Colonic mucosa (tissue), 4 donors: Measurements from ENCODE around the gene NID1. TPM values are rescaled to one million over a fixed set of nuclear protein-coding genes. Genes with fewer than 3 reads are reported as not detected.

ENCODE experiments used
- DNase-seq: peaks from one replicate; pipeline ENCODE4 v3.0.0-alpha.2; 2020
- H3K27ac ChIP-seq: fragments of 200-600 bp; one replicate; pipeline ENCODE4 v1.8.0; 2021
- H3K27me3 ChIP-seq: fragments of 200-600 bp; one replicate; pipeline ENCODE4 v1.8.0; 2021
- H3K36me3 ChIP-seq: fragments of 200-600 bp; one replicate; pipeline ENCODE4 v1.8.0; 2021
- H3K4me1 ChIP-seq: fragments of 200-600 bp; one replicate; pipeline ENCODE4 v1.8.0; 2021; ENCODE audit warnings: mild to moderate bottlenecking
- H3K4me3 ChIP-seq: fragments of 200-600 bp; one replicate; pipeline ENCODE4 v1.8.0; 2021
- H3K9ac ChIP-seq, 2 donors: one replicate each; pipeline ENCODE4 v1.7.0; 2013; ENCODE audit warnings: control low read depth in 2 of 2, low read depth in 2 of 2, low read length in 2 of 2
- H3K9me3 ChIP-seq: fragments of 200-600 bp; one replicate; pipeline ENCODE4 v1.8.0; 2021
- CTCF ChIP-seq: fragments of 200-600 bp; IDR thresholded peaks from one replicate; pipeline ENCODE4 v1.8.0; 2022; ENCODE audit warnings: antibody characterized with exemption, mild to moderate bottlenecking
- intact Hi-C: fragments of 100-400 bp; cut with DNase I; formaldehyde crosslinking; loops from one replicate; pipeline ENCODE4 v1.14.1; 2022
- total RNA-seq, 2 donors: library from RNA; stranded (reverse); fragmentation: NEBNext Ultra II Directional in 1 of 2; extraction: Animal tissue kit (Norgen Biotek cat#: 25700) in 1 of 2; gene quantifications; one replicate each; pipeline ENCODE4 v1.2.1, GENCODE V29; 2021
- donor health status: healthy.
- donor health status: DM: no; HTN: no; CAD: no.
- donor health status: DM: no; HTN: no; CAD: no.

The NID1 gene
- total RNA-seq, 2 donors from 2014 or later: 8.8 to 25.5 TPM

GRCh38 chr1:236035681-236036101 is 29.2 kb downstream of the NID1 start:
- Histone ChIP-seq H3K27ac (no peak overlapping the region), H3K9ac (no peak overlapping the region), H3K9me3 (no peaks in the 10 kb centered on the region), H3K36me3 (no peaks in the 10 kb centered on the region), H3K4me3 (no peak overlapping the region), H3K4me1 (no peaks in the 10 kb centered on the region), H3K27me3 (no peaks in the 10 kb centered on the region)
- no peak for DNase-seq
- intact Hi-C loops: no loop called here
- TF ChIP-seq CTCF: no peak

GRCh38 chr1:236033336-236033735 is 31.6 kb downstream of the NID1 start:
- Histone ChIP-seq H3K4me1 (no peaks in the 10 kb centered on the region), H3K9me3 (no peaks in the 10 kb centered on the region), H3K27ac (no peak overlapping the region), H3K36me3 (no peaks in the 10 kb centered on the region), H3K4me3 (no peak overlapping the region), H3K27me3 (no peaks in the 10 kb centered on the region), H3K9ac (no peak overlapping the region)
- TF ChIP-seq CTCF: no peak
- DNase-seq: no peak
- intact Hi-C loops: no loop called here

- Histone ChIP-seq H3K9me3 (no peaks in the 10 kb centered on the region), H3K4me1 (no peaks in the 10 kb centered on the region), H3K27ac (no peak overlapping the region), H3K27me3 (no peaks in the 10 kb centered on the region), H3K9ac (no peak overlapping the region), H3K4me3 (no peak overlapping the region), H3K36me3 (no peaks in the 10 kb centered on the region)
- no peak for DNase-seq
- no peak for TF ChIP-seq CTCF
- intact Hi-C loops: no loop called here
These were observed 34.4 kb downstream of the NID1 start for GRCh38 chr1:236030534-236030933.

GRCh38 chr1:236029428-236029940 is 35.4 kb downstream of the NID1 start:
- no peak for DNase-seq
- TF ChIP-seq CTCF: no peak
- Histone ChIP-seq H3K9ac (no peak overlapping the region), H3K27ac (no peak overlapping the region), H3K4me1 (no peaks in the 10 kb centered on the region), H3K9me3 (no peaks in the 10 kb centered on the region), H3K4me3 (no peak overlapping the region), H3K27me3 (no peaks in the 10 kb centered on the region), H3K36me3 (no peaks in the 10 kb centered on the region)
- intact Hi-C loops: no loop called here

GRCh38 chr1:236027104-236027503 is 37.8 kb downstream of the NID1 start:
- intact Hi-C loops: no loop called here
- no peak overlapping the region for H3K27ac ChIP-seq
- H3K4me1 ChIP-seq: no peaks in the 10 kb centered on the region
- no peaks in the 10 kb centered on the region for H3K27me3 ChIP-seq
- no peak overlapping the region for H3K4me3 ChIP-seq
- H3K9me3 ChIP-seq: no peaks in the 10 kb centered on the region
- no peaks in the 10 kb centered on the region for H3K36me3 ChIP-seq
- DNase-seq: no peak
- H3K9ac ChIP-seq: no peak overlapping the region
- no peak for TF ChIP-seq CTCF
